ENCODE results near the gene APBA3.

APBA3 gene

DNA sequence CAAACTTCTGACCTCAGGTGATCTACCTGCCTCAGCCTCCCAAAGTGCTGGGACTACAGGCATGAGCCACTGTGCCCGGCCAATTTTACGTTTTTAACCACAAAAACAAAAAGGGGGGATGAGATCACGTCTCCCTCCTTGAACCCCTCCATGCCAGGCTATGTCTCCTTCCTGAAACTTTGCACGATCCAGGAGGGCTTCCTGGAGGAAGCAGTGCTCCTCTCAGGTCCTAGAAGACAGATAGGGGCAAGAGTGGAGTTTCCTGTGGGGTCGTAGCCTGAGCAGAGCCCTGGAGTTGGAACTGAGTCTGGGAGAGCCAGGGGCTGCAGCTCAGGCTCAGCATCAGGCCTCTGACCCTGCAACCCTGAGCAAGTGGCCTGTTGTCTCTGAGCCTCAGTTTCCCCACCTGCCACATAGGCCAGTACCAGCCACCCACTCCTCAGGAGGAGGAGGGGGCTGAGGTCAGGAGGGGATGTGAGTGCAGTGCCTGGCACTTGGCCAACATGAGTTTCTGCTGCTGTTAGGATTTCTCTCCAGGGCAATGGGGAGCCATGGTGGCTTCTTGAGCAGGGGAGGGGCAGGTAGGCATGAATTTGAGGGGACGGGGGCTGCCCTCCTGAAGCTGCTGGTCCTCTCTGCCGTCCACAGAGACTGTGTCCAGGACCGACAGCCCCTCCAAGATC is 16.0 kb downstream of the APBA3 start:
- no peak for DNase-seq

DNA sequence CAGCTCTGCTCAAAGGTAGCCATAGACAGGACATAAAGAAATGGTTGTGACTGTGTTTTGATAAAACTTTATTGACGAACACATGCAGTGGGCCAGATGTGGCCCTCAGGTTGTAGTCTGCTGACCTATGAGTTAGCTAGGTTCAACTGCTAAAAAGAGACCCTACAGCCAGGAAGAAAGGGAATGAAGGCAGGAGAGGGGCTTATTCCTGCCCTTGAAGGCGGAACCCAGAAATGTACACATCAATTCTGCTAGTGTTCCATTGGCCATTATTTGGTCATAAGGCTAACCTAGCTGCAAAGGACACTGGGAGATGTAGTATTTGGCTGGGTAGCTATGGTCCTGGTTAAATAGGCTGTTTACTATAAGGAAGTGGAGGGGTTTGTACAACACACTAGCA is 18.0 kb downstream of the APBA3 start:
- no peak for DNase-seq

- DNase-seq, result no peak
These were observed 21.1 kb downstream of the APBA3 start for GRCh38 chr19:3740431-3740830.

- DNase-seq, result no peak
These were observed 22.8 kb downstream of the APBA3 start for GRCh38 chr19:3738477-3739220.

DNA sequence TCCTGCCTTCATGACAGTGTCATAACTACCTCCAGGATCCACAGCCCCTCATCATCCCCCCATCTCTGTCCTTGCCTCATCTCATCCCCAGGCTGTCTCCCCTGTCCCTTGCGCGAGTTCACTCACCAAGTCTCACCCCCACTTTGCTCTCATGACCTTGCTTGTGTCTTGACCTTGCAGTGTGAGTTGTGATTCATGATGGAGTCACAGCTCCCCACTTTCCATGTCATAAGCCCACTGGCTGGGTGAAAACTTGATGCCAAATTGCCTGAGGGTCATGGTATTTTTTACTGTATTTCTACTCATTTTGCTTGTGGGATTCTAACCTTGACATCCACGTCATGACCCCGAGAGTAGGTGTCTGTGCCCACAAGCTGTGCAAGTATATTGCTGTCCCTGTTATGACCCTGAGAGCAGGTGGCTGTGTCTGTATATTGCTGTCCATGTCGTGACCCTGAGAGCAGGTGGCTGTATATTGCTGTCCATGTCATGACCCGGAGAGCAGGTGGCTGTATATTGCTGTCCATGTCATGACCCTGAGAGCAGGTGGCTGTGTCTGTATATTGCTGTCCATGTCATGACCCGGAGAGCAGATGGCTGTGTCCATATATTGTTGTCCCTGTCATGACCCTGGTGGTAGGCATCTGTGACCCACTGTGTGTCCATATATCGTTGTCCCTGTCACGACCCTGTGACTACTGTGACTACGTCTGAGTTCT is 23.8 kb downstream of the APBA3 start:
- no peak for DNase-seq

GRCh38 chr19:3736106-3736724 is 25.3 kb downstream of the APBA3 start:
- no peak for DNase-seq

GRCh38 chr19:3734310-3734600 is 27.2 kb downstream of the APBA3 start:
- DNase-seq, result no peak

GRCh38 chr19:3733549-3734309 is 27.8 kb downstream of the APBA3 start:
- no peak for DNase-seq

DNA sequence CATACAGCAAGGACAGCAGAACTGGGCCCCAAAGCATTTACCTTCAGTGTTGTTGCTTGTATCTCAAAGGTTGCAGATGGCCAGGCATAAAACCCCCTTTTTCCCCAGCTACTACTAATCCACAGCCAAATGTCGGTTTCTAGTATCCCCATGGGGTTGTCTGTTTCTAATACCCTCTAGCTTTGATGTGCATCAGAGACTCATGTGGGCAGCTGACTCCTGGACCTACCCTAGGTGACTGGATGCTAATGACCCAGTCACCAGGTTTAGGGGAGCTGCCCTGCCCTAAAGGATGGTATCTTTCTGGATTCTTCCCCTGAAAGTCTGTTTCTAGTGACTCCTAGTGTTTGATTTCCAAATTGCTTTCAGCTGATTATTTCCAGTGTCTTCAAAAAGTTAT is 29.4 kb downstream of the APBA3 start:
- DNase-seq, result no peak

- DNase-seq, result no peak
These were observed 31.0 kb downstream of the APBA3 start for GRCh38 chr19:3730457-3730958.

DNA sequence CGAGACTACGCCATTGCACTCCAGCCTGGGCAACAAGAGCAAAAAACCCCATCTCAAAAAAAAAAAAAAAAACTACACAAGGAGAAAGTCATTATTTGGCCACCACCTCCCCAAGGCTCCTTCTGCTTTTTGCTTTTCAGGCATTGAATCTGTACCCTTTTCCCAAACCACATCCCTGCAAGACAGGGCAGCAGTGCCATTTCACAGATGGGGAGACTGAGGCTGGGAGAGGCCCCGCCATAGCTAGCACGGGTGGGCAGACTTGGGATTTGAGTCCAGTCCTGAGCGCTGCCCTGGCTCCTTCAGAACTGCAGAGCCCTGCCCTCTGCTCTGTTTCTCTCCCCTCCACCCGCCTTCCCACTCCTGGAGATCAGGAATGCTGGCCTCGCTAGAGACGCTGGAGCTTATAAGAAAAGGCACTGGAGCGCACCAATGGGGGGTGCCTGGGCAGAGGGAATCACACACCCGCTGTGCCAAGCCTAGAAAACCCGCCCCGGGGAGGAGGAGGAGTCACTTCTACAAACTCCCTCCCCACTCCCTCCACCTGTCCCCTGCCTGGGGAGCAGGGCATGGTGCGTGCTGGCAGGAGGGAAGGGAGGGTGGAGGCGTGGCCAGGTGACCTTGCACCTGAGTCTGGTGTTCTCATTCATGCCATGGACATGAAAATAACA is 35.7 kb downstream of the APBA3 start:
- peak; percentile 72 for DNase-seq

GRCh38 chr19:3725121-3725520 is 36.4 kb downstream of the APBA3 start:
- no peak for DNase-seq

DNA sequence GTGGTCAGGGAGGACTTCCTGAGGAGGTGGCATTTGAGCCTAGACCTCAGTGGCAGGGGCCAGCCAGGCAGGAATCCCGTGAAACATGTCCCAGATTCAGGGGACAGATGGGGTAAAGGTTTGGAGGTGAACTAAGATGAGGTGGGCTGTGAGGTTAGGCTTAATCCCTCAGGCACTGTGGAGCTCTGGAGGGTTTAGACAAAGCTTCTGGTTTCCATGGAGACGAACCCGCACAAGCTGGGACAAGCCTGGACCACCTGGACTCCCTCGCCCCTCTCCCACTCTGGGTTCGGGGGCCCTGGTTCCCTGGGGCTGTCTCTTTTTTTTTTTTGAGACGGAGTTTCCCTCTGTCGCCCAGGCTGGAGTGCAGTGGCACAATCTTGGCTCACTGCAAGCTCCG is 37.6 kb downstream of the APBA3 start:
- no peak for DNase-seq

DNA sequence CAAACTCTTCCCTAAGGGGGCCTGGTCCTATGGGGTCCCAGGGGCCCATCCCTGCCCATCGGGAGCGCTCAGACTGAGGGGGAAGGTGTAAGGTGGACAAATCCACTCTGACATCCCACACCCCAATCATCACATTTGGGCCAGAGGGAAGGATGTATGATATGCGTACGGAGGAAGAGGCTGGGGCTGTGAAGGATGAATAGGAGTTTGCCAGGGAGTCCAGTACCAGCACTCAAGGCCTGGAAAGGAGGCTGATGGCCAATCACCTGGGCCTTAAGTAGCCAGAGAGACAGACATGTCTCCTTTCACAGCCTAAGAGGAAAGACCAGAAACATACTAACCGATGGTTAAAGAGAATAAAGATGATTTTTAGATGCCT is 38.4 kb downstream of the APBA3 start:
- no peak for DNase-seq

GRCh38 chr19:3722443-3723109 is 38.9 kb downstream of the APBA3 start:
- DNase-seq, result peak; percentile 16

GRCh38 chr19:3721887-3722442 is 39.5 kb downstream of the APBA3 start:
- DNase-seq, result no peak

GRCh38 chr19:3721131-3721886 is 40.2 kb downstream of the APBA3 start:
- peak; percentile 88 for DNase-seq

- no peak for DNase-seq
These were observed 41.1 kb downstream of the APBA3 start for GRCh38 chr19:3720349-3720917.

GRCh38 chr19:3719868-3720267 is 41.6 kb downstream of the APBA3 start:
- DNase-seq, result no peak

DNA sequence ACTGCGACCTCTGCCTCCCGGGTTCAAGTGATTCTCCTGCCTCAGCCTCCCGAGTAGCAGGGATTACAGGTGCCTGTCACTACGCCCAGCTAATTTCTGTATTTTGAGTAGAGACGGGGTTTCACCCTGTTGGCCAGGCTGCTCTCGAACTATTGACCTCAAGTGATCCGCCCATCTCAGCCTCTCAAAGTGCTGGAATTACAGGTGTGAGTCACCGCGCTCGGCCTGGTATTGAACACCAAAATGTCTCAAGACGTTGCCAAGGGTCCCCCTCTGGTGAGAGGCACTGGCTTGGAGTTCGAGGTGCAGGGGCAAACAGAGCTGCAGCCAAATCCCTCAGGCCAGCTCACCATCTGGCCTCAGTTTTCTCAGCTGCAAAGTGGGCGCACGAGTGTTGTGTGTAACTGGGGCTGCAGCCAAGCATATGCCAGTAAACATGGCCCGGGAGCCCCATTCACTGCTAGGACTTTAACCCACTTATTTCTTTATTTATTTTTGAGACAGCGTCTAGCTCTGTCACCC is 45.3 kb downstream of the APBA3 start:
- no peak for DNase-seq
